Myocyte (in vitro differentiated cells): Measurements from ENCODE around the gene TBC1D8B. TPM values are rescaled to one million over a fixed set of nuclear protein-coding genes. Genes with fewer than 3 reads are reported as not detected.
A peak's percentile ranks its signal among the peaks of the same experiment; 100 is the strongest.
"Not testable (repeated sequence)": the region's sequence is repeated elsewhere in the genome, so short reads cannot be mapped to it uniquely, and the experiment has no call there.

Experiments
- DNase-seq: peaks from one replicate; pipeline ENCODE4 v3.0.0-alpha.2; 2012; ENCODE audit warnings: low read depth
- polyA plus RNA-seq: library from polyadenylated mRNA; unstranded; fragments of >200 nt; gene quantifications from one replicate; pipeline ENCODE4 v1.2.1, GENCODE V29; 2012; ENCODE audit warnings: missing spikeins
- total RNA-seq: library from RNA; depleted of rRNA; stranded (reverse); fragments of >200 nt; gene quantifications from 2 replicates; pipeline ENCODE4 v1.2.3, GENCODE V29; 2014

TBC1D8B gene
- 5.6 and 5.7 TPM in 2 replicates for total RNA-seq
- 3.9 TPM for polyA plus RNA-seq

- peak; percentile 91 for DNase-seq
These were observed at the start of gene TBC1D8B for GRCh38 chrX:106802388-106803275. TBC1D8B (plus strand) TSS chrX:106802673; CDS start chrX:106802854, 181 bp downstream.

- DNase-seq: not testable (repeated sequence)
These were observed 33.2 kb upstream of the TBC1D8B start for GRCh38 chrX:106769288-106769687.

GRCh38 chrX:106774981-106775380 is 27.5 kb upstream of the TBC1D8B start:
- no peak for DNase-seq

GRCh38 chrX:106780264-106780663 is 22.2 kb upstream of the TBC1D8B start:
- no peak for DNase-seq

- no peak for DNase-seq
These were observed 21.7 kb upstream of the TBC1D8B start for GRCh38 chrX:106780664-106781377.

GRCh38 chrX:106783716-106784115 is 18.8 kb upstream of the TBC1D8B start:
- DNase-seq: no peak

GRCh38 chrX:106791495-106791894 is 11.0 kb upstream of the TBC1D8B start:
- peak; percentile 18 for DNase-seq

GRCh38 chrX:106802063-106802387 is 448 bp upstream of the TBC1D8B start:
- no peak for DNase-seq

GRCh38 chrX:106811131-106811910 is 8.8 kb downstream of the TBC1D8B start:
- DNase-seq: no peak

- DNase-seq: peak; percentile 13
These were observed 10.5 kb downstream of the TBC1D8B start for GRCh38 chrX:106812930-106813329.

GRCh38 chrX:106814093-106814492 is 11.6 kb downstream of the TBC1D8B start:
- not testable (repeated sequence) for DNase-seq

- no peak for DNase-seq
These were observed 60.7 kb downstream of the TBC1D8B start for GRCh38 chrX:106862972-106863688.

- DNase-seq: no peak
These were observed 61.2 kb downstream of the TBC1D8B start for GRCh38 chrX:106863697-106864096.

- DNase-seq: not testable (repeated sequence)
These were observed 70.3 kb downstream of the TBC1D8B start for GRCh38 chrX:106872796-106873195.

- no peak for DNase-seq
These were observed 71.6 kb downstream of the TBC1D8B start for GRCh38 chrX:106874075-106874474.

GRCh38 chrX:106875151-106875550 is 72.7 kb downstream of the TBC1D8B start:
- no peak for DNase-seq

GRCh38 chrX:106889468-106889867 is 87.0 kb downstream of the TBC1D8B start:
- no peak for DNase-seq

GRCh38 chrX:106891762-106892460 is 89.4 kb downstream of the TBC1D8B start:
- no peak for DNase-seq

GRCh38 chrX:106894392-106894909 is 92.0 kb downstream of the TBC1D8B start:
- peak; percentile 67 for DNase-seq

- peak; percentile 49 for DNase-seq
These were observed 92.5 kb downstream of the TBC1D8B start for GRCh38 chrX:106894978-106895452.
